H9 (cell line): ENCODE data around the gene CDYL2. TPM values are rescaled to one million over a fixed set of nuclear protein-coding genes. Genes with fewer than 3 reads are reported as not detected.

Experiments used
- DNase-seq: peaks from one replicate; pipeline ENCODE4 v3.0.0-alpha.2; 2017
- H2AFZ ChIP-seq: one replicate; pipeline ENCODE4 v1.6.1; 2013; ENCODE audit warnings: mild to moderate bottlenecking, low read length, control low read depth, moderate library complexity
- H2AK5ac ChIP-seq: 2 replicates; pipeline ENCODE4 v1.6.1; 2013; ENCODE audit warnings: low read length, control low read depth, mixed read lengths; ENCODE audit not compliant: insufficient read length
- H2BK120ac ChIP-seq: one replicate; pipeline ENCODE4 v1.6.1; 2013; ENCODE audit warnings: low read depth, mild to moderate bottlenecking, low read length, control low read depth, inconsistent platforms; ENCODE audit not compliant: poor library complexity, severe bottlenecking
- H2BK12ac ChIP-seq: 2 replicates; pipeline ENCODE4 v1.6.1; 2013; ENCODE audit warnings: low read length, control low read depth, mixed read lengths, low read depth; ENCODE audit not compliant: insufficient read length
- H2BK15ac ChIP-seq: 2 replicates; pipeline ENCODE4 v1.6.1; 2013; ENCODE audit warnings: low read depth, low read length, control low read depth
- H2BK20ac ChIP-seq: one replicate; pipeline ENCODE4 v1.6.1; 2013; ENCODE audit warnings: low read depth, mild to moderate bottlenecking, low read length, control low read depth, inconsistent platforms; ENCODE audit not compliant: poor library complexity, severe bottlenecking
- H2BK5ac ChIP-seq: 2 replicates; pipeline ENCODE4 v1.6.1; 2013; ENCODE audit warnings: low read length, control low read depth, mixed read lengths; ENCODE audit not compliant: insufficient read length
- H3K14ac ChIP-seq: 2 replicates; pipeline ENCODE4 v1.6.1; 2013; ENCODE audit warnings: low read length, control low read depth; ENCODE audit not compliant: insufficient read depth
- H3K18ac ChIP-seq: 2 replicates; pipeline ENCODE4 v1.6.1; 2013; ENCODE audit warnings: low read depth, mild to moderate bottlenecking, mixed read lengths, low read length, control low read depth; ENCODE audit not compliant: insufficient read length
- H3K23ac ChIP-seq: 2 replicates; pipeline ENCODE4 v1.6.1; 2013; ENCODE audit warnings: low read length, control low read depth, mixed read lengths, low read depth; ENCODE audit not compliant: insufficient read length
- H3K23me2 ChIP-seq: 2 replicates; pipeline ENCODE4 v1.6.1; 2013; ENCODE audit warnings: low read depth, mild to moderate bottlenecking, mixed read lengths, low read length, control low read depth; ENCODE audit not compliant: insufficient read length, poor library complexity, severe bottlenecking
- H3K27ac ChIP-seq: 2 replicates; pipeline ENCODE4 v1.5.1; 2013; ENCODE audit warnings: low read length, control low read depth, mixed read lengths, low read depth; ENCODE audit not compliant: insufficient read length
- H3K27me3 ChIP-seq: 2 replicates; pipeline ENCODE4 v1.6.1; 2013; ENCODE audit warnings: low read length, control low read depth, inconsistent platforms; ENCODE audit not compliant: insufficient read depth
- H3K4ac ChIP-seq: 2 replicates; pipeline ENCODE4 v1.6.1; 2013; ENCODE audit warnings: low read depth, mild to moderate bottlenecking, control low read depth, inconsistent platforms, low read length, moderate library complexity
- H3K4me1 ChIP-seq: 2 replicates; pipeline ENCODE4 v1.6.1; 2013; ENCODE audit warnings: low read length, control low read depth, inconsistent platforms; ENCODE audit not compliant: insufficient read depth
- H3K4me2 ChIP-seq: 2 replicates; pipeline ENCODE4 v1.6.1; 2013; ENCODE audit warnings: low read length, control low read depth, mixed read lengths; ENCODE audit not compliant: insufficient read length, insufficient read depth
- H3K56ac ChIP-seq: 2 replicates; pipeline ENCODE4 v1.6.1; 2013; ENCODE audit warnings: low read depth, mild to moderate bottlenecking, mixed read lengths, low read length, control low read depth; ENCODE audit not compliant: insufficient read length
- H3K79me1 ChIP-seq: 2 replicates; pipeline ENCODE4 v1.6.1; 2013; ENCODE audit warnings: low read depth, mild to moderate bottlenecking, moderate library complexity, low read length, control low read depth, inconsistent platforms; ENCODE audit not compliant: insufficient read depth, poor library complexity, severe bottlenecking
- H3K79me2 ChIP-seq: 2 replicates; pipeline ENCODE4 v1.6.1; 2013; ENCODE audit warnings: low read length, control low read depth, inconsistent platforms; ENCODE audit not compliant: insufficient read depth
- H3K9ac ChIP-seq: 2 replicates; pipeline ENCODE4 v1.6.1; 2013; ENCODE audit warnings: low read length, control low read depth, mixed read lengths; ENCODE audit not compliant: insufficient read length; ENCODE audit errors: extremely low read depth
- H3K9me3 ChIP-seq: one replicate; pipeline ENCODE4 v1.6.1; 2013; ENCODE audit warnings: low read depth, low read length, inconsistent platforms; ENCODE audit not compliant: control insufficient read depth
- H3T11ph ChIP-seq: one replicate; pipeline ENCODE4 v1.6.1; 2013; ENCODE audit warnings: mild to moderate bottlenecking, low read length, control low read depth, inconsistent platforms
- H4K20me1 ChIP-seq: one replicate; pipeline ENCODE4 v1.6.1; 2013; ENCODE audit not compliant: control insufficient read depth, insufficient read length, insufficient read depth
- H4K5ac ChIP-seq: 2 replicates; pipeline ENCODE4 v1.6.1; 2013; ENCODE audit warnings: low read depth, mild to moderate bottlenecking, mixed read lengths, low read length, control low read depth; ENCODE audit not compliant: insufficient read length
- H4K8ac ChIP-seq: replicated peaks from 2 replicates; pipeline ENCODE4 v1.6.1; 2013; ENCODE audit warnings: low read length, control low read depth, mixed read lengths, low read depth; ENCODE audit not compliant: insufficient read length
- H4K91ac ChIP-seq: 2 replicates; pipeline ENCODE4 v1.6.1; 2013; ENCODE audit warnings: low read depth, mild to moderate bottlenecking, moderate library complexity, mixed read lengths, low read length, control low read depth; ENCODE audit not compliant: insufficient read length
- H3K27ac Mint-ChIP-seq, 3 experiments: 2 replicates in 2 of 3; 3 replicates in 1 of 3; pipeline ENCODE4 v1.8.0; 2020 to 2021; ENCODE audit warnings: mixed read lengths in 3 of 3, mild to moderate bottlenecking in 1 of 3, moderate library complexity in 1 of 3
- H3K27me3 Mint-ChIP-seq: 2 replicates; pipeline ENCODE4 v1.8.0; 2021; ENCODE audit warnings: low read depth, mild to moderate bottlenecking, moderate library complexity, mixed read lengths
- H3K36me3 Mint-ChIP-seq, 3 experiments: 2 replicates in 2 of 3; 3 replicates in 1 of 3; pipeline ENCODE4 v1.8.0; 2020 to 2021; ENCODE audit warnings: low read depth in 3 of 3, mixed read lengths in 3 of 3; ENCODE audit not compliant: insufficient read depth in 1 of 3
- H3K4me1 Mint-ChIP-seq, 2 experiments: 2 replicates each; pipeline ENCODE4 v1.8.0; 2020; ENCODE audit warnings: mixed read lengths in 2 of 2
- H3K4me3 Mint-ChIP-seq, 2 experiments: 2 replicates in 1 of 2; 3 replicates in 1 of 2; pipeline ENCODE4 v1.8.0; 2020 to 2021; ENCODE audit warnings: mild to moderate bottlenecking in 2 of 2, mixed read lengths in 2 of 2, moderate library complexity in 1 of 2
- H3K9me3 Mint-ChIP-seq, 2 experiments: 2 replicates in 1 of 2; 3 replicates in 1 of 2; pipeline ENCODE4 v1.8.0; 2020; ENCODE audit warnings: mild to moderate bottlenecking in 2 of 2, mixed read lengths in 2 of 2, moderate library complexity in 1 of 2
- WGBS: extraction: QIAGEN DNeasy Blood & Tissue Kit; methylation state at CpG from one replicate; pipeline ENCODE4 v1.1.7; 2013; ENCODE audit warnings: missing lambda C conversion rate, low lambda C conversion rate, mixed read lengths; ENCODE audit not compliant: insufficient read length; ENCODE audit errors: extremely low coverage; 5-methylcytosine and 5-hydroxymethylcytosine counted together
- total RNA-seq: library from RNA; stranded (reverse); gene quantifications from 2 replicates; pipeline ENCODE4 v1.2.1, GENCODE V29; 2021
- TF ChIP-seq, protein P1 (sequence below): fragments of 200-600 bp; sonication (generic); conservative IDR thresholded peaks from 3 replicates; pipeline ENCODE4 v1.8.0; 2021; ENCODE audit warnings: antibody characterized with exemption, mild to moderate bottlenecking

The CDYL2 gene
- total RNA-seq, 1 experiment from 2014 or later: 4.2 TPM

GRCh38 chr16:80806927-80807340 is 2.5 kb upstream of the CDYL2 start:
- H3K4me3 Mint-ChIP-seq: no peak overlapping the region
- H3K4me2 ChIP-seq: no peak overlapping the region
- no peaks in the 10 kb centered on the region for H3K36me3 Mint-ChIP-seq

More at GRCh38 chr16:80806927-80807340, 2.5 kb upstream of the CDYL2 start:
- Histone ChIP-seq H3K4me1 (no peaks in the 10 kb centered on the region), H2BK120ac (no peak overlapping the region), H3K9ac (no peak overlapping the region), H3T11ph (no peak overlapping the region), H3K23me2 (no peaks in the 10 kb centered on the region), H3K23ac (no peak overlapping the region), H2AFZ (no peak overlapping the region), H4K8ac (no peak overlapping the region), H4K5ac (no peak overlapping the region), H2BK20ac (no peak overlapping the region), H3K27ac (no peak overlapping the region), H2AK5ac (no peak overlapping the region), H3K79me2 (no peaks in the 10 kb centered on the region), H3K56ac (no peak overlapping the region), H2BK15ac (no peak overlapping the region), H3K27me3 (peaks cover 5% of the 10 kb centered on the region; the same call in 1 of the 2 replicates), H3K18ac (no peak overlapping the region), H2BK12ac (no peak overlapping the region), H4K91ac (no peak overlapping the region), H3K14ac (no peak overlapping the region), H3K79me1 (no peaks in the 10 kb centered on the region), H2BK5ac (no peak overlapping the region), H3K4ac (no peak overlapping the region), H4K20me1 (no peaks in the 10 kb centered on the region), H3K9me3 (no peaks in the 10 kb centered on the region)
- no peak overlapping the region for H3K27ac Mint-ChIP-seq
- WGBS: no CpG with 5 or more reads among the region's 5 CpGs
- peaks cover 61% of the 10 kb centered on the region for H3K27me3 Mint-ChIP-seq
- TF ChIP-seq, protein P1, sequence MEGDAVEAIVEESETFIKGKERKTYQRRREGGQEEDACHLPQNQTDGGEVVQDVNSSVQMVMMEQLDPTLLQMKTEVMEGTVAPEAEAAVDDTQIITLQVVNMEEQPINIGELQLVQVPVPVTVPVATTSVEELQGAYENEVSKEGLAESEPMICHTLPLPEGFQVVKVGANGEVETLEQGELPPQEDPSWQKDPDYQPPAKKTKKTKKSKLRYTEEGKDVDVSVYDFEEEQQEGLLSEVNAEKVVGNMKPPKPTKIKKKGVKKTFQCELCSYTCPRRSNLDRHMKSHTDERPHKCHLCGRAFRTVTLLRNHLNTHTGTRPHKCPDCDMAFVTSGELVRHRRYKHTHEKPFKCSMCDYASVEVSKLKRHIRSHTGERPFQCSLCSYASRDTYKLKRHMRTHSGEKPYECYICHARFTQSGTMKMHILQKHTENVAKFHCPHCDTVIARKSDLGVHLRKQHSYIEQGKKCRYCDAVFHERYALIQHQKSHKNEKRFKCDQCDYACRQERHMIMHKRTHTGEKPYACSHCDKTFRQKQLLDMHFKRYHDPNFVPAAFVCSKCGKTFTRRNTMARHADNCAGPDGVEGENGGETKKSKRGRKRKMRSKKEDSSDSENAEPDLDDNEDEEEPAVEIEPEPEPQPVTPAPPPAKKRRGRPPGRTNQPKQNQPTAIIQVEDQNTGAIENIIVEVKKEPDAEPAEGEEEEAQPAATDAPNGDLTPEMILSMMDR: no peak
- 0 out of 4 replicates have a peak, but pooled peaks cover 0 to 2% of the 10 kb centered on the region in 2 experiments for H3K4me1 Mint-ChIP-seq
- no peaks in the 10 kb centered on the region; a peak in 1 of 5 replicates for H3K9me3 Mint-ChIP-seq
- no peak for DNase-seq
